Adrenal gland (tissue), 12 donors: Measurements from ENCODE around the gene ABCA1. TPM values are rescaled to one million over a fixed set of nuclear protein-coding genes. Genes with fewer than 3 reads are reported as not detected.

Source experiments
- DNase-seq, 7 donors: peaks; one replicate each; pipeline ENCODE4 v3.0.0-alpha.2; 2019 to 2020
- H3K27ac ChIP-seq, 5 donors: fragments of 200-600 bp; sonication (generic) in 4 of 5; 1 replicate in 3 of 5; 2 replicates in 2 of 5; pipeline versions ENCODE4 v1.5.1 to v1.8.0; 2016 to 2020; ENCODE audit warnings: mild to moderate bottlenecking in 1 of 5
- H3K27me3 ChIP-seq: fragments of 200-600 bp; 2 replicates; pipeline ENCODE4 v1.8.0; 2021
- H3K36me3 ChIP-seq, 2 donors: fragments of 200-600 bp; replicated peaks in 1 of 2; 1 replicate in 1 of 2; 2 replicates in 1 of 2; pipeline versions ENCODE4 v1.5.1 to v1.8.0; 2018 to 2022
- H3K4me1 ChIP-seq, 2 donors: fragments of 200-600 bp; replicated peaks in 1 of 2; 1 replicate in 1 of 2; 2 replicates in 1 of 2; pipeline versions ENCODE4 v1.5.1 to v1.8.0; 2018 to 2021
- H3K4me3 ChIP-seq, 4 donors: fragments of 200-600 bp; sonication (generic) in 3 of 4; one replicate each; pipeline ENCODE4 v1.5.1; 2016 to 2018
- H3K9me3 ChIP-seq, 3 donors: fragments of 200-600 bp; sonication (generic) in 1 of 3; replicated peaks in 1 of 3; 1 replicate in 2 of 3; 2 replicates in 1 of 3; pipeline versions ENCODE4 v1.5.1 to v1.8.0; 2016 to 2021
- CTCF ChIP-seq, 6 experiments: fragments of 450-650 bp in 4 of 6; fragments of 200-600 bp in 2 of 6; sonication (generic) in 1 of 6; IDR thresholded peaks; 1 replicate in 5 of 6; 2 replicates in 1 of 6; pipeline versions ENCODE4 v1.5.1 to v1.8.0; 2016 to 2021; ENCODE audit warnings: antibody characterized with exemption in 6 of 6, mild to moderate bottlenecking in 2 of 6, moderate library complexity in 1 of 6
- POLR2A ChIP-seq, 2 donors: fragments of 450-650 bp; IDR thresholded peaks; one replicate each; pipeline ENCODE4 v1.6.1; 2017; ENCODE audit warnings: antibody characterized with exemption in 2 of 2, mild to moderate bottlenecking in 2 of 2, moderate library complexity in 1 of 2
- WGBS, 4 donors: extraction: QIAGEN DNeasy Blood & Tissue Kit in 2 of 4; methylation state at CpG; one replicate each; pipeline versions ENCODE4 v1.1.5 to v1.1.7; 2013 to 2017; 5-methylcytosine and 5-hydroxymethylcytosine counted together
- intact Hi-C, 2 donors: fragments of 100-400 bp; cut with DNase I; formaldehyde crosslinking; loops; one replicate each; pipeline versions ENCODE4 v1.14.1 to v1.15.0; 2022 to 2023
- polyA plus RNA-seq, 3 donors: library from polyadenylated mRNA; stranded (reverse); fragments of 200-250 nt in 2 of 3; fragments of 350-450 nt in 1 of 3; fragmentation: Illumina TruSeq in 1 of 3; extraction: RNeasy Lipid Tissue Mini Kit (QIAGEN cat#74804) in 1 of 3; gene quantifications; one replicate each; pipeline ENCODE4 v1.2.3, GENCODE V29; 2013 to 2014
- total RNA-seq, 9 donors: library from RNA; depleted of rRNA in 4 of 9; stranded (reverse); fragments of >200 nt in 4 of 9; fragments of 120-200 nt in 1 of 9; fragmentation: NEBNext Ultra II Directional in 1 of 9; extraction: Animal tissue kit (Norgen Biotek cat#: 25700) in 1 of 9; gene quantifications; one replicate each; pipeline versions ENCODE4 v1.1.0 to v1.2.4, GENCODE V29; 2013 to 2023
- donor health status: healthy with polysubstance abuse.
- donor health status: Bipolar disorder and iron deficiency.
- donor health status: DM: yes; HTN: yes; CAD: no.
- donor health status: DM: no; HTN: no; CAD: no.
- donor health status: DM: no; HTN: no; CAD: no.
- donor health status: DM: yes; HTN: yes; CAD: no.

Gene ABCA1
- total and polyA plus RNA-seq, 12 donors: 26.8 to 446 (median 134) TPM

GRCh38 chr9:104738452-104738851 is 189.5 kb downstream of the ABCA1 start:
- 48 to 56% (median 55%) methylated on average over 3 of the region's 3 CpGs for WGBS, 4 donors
- Histone ChIP-seq H3K9me3 (no peaks in the 10 kb centered on the region), H3K27me3 (no peaks in the 10 kb centered on the region), H3K36me3 (no peaks in the 10 kb centered on the region), H3K27ac (no peak overlapping the region), H3K4me1 (peaks cover 0 to 6% of the 10 kb centered on the region in 2 donors), H3K4me3 (no peak overlapping the region)
- TF ChIP-seq POLR2A (IDR thresholded peaks at IDR 0.05): no peak
- no peak for TF ChIP-seq CTCF (IDR thresholded peaks at IDR 0.05)
- intact Hi-C loops: no loop called here
- DNase-seq: peak in 2 of 7 donors; percentile 11 to 19

Other genes starting within 250 kb of the ABCA1 start
- not detected for gene OR13D1, start 233.6 kb downstream of the ABCA1 start, total RNA-seq
- gene OR13D1, start 233.6 kb downstream of the ABCA1 start, polyA plus RNA-seq: not detected
- gene NIPSNAP3A, start 180.5 kb downstream of the ABCA1 start, total RNA-seq: 100 to 1,000 TPM in 1 of 9 donors, 10 to 100 TPM in 8; 32.3 to 164 (median 45.7) TPM
- gene NIPSNAP3A, start 180.5 kb downstream of the ABCA1 start, polyA plus RNA-seq: 10 to 100 TPM; 18.3 to 49.2 (median 34.1) TPM
- 10 to 100 TPM in 6 of 9 donors, 1 to 10 TPM in 3; 8.1 to 28.2 (median 13.4) TPM for gene NIPSNAP3B, start 164.0 kb downstream of the ABCA1 start, total RNA-seq
- 10 to 100 TPM in 2 of 3 donors, 1 to 10 TPM in 1; 8.5 to 36.5 (median 14.0) TPM for gene NIPSNAP3B, start 164.0 kb downstream of the ABCA1 start, polyA plus RNA-seq